ENCODE measurements around the gene HAGHL. TPM values are rescaled to one million over a fixed set of nuclear protein-coding genes. Genes with fewer than 3 reads are reported as not detected.

HAGHL gene
- polyA plus RNA-seq, 2 of the 4 experiments (the other 2 are of a cell fraction), result 4.4 to 22.0 TPM

DNA sequence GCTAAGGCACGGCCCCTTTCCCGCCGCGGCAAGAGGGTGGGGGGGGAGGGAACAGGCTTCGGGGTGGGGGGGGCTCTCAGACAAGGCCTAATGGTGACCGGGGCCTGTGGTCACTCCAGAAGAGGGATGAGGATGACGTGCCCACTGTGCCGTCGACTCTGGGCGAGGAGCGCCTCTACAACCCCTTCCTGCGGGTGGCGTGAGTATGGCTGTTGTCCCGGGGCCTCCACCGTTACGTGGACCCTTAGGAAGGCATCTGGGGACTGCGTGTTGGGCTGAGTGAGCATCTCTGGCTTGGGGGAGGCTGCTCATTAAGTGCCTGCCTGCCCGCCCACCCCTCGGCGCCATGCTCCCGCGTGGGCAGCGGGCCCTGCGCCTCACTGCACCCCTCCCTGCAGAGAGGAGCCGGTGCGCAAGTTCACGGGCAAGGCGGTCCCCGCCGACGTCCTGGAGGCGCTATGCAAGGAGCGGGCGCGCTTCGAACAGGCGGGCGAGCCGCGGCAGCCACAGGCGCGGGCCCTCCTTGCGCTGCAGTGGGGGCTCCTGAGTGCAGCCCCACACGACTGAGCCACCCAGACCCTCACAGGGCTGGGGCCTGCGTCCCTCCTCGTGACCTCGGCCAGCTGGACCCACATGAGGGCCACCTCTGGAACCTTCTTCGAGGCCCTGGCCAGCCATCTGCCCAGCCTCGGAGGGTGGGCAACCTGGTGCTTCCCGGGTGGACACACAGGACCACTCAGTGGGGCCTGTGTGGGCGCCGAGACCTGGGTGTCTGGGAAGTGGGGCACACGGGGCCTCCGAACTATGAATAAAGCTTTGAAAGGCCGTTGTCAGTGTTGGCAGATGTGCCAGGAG, 2.2 kb downstream of the HAGHL start:
- 79% methylated on average over 23 of the region's 55 CpGs for WGBS (ENCODE audit: missing lambda C conversion rate)
- FAIRE-seq (no peak), ATAC-seq (no peak), DNase-seq (ENCODE audit: low read depth in 1 of 2, low spot score in 1 of 2) (no peak)
- TF ChIP-seq, protein P1, sequence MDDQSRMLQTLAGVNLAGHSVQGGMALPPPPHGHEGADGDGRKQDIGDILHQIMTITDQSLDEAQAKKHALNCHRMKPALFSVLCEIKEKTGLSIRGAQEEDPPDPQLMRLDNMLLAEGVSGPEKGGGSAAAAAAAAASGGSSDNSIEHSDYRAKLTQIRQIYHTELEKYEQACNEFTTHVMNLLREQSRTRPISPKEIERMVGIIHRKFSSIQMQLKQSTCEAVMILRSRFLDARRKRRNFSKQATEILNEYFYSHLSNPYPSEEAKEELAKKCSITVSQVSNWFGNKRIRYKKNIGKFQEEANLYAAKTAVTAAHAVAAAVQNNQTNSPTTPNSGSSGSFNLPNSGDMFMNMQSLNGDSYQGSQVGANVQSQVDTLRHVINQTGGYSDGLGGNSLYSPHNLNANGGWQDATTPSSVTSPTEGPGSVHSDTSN (IDR thresholded peaks at IDR 0.05), result peak; percentile 4; the same call in 1 of the 2 replicates
- no peak for TF ChIP-seq ESRRA (IDR thresholded peaks at IDR 0.05; ENCODE audit: borderline replicate concordance, low read length)
- ChIA-PET CTCF (interaction anchor here (1.1 to 28.0 kb wide), 5 partner anchors 12 to 60 kb away, joined by 3 to 656 read pairs (median 14); partner anchors contain the start of genes ANTKMT, CCDC78, CHTF18 and CIAO3), POLR2A (interaction anchor here (1.3 to 3.1 kb wide), 3 partner anchors 8 to 14 kb away, joined by 3 to 15 read pairs (median 12); partner anchors contain the start of genes ANTKMT and METRN)
- Histone ChIP-seq H3K4me1 (peaks cover 13% of the 10 kb centered on the region), H3K4me3 (peak overlapping the region; percentile 60; the same call in 2 of the 3 replicates), H3K9me3 (no peaks in the 10 kb centered on the region), H3K27ac (peak overlapping the region; percentile 89 to 91; a peak in 5 of 6 replicates), H3K4me2 (peak overlapping the region; percentile 100)

DNA sequence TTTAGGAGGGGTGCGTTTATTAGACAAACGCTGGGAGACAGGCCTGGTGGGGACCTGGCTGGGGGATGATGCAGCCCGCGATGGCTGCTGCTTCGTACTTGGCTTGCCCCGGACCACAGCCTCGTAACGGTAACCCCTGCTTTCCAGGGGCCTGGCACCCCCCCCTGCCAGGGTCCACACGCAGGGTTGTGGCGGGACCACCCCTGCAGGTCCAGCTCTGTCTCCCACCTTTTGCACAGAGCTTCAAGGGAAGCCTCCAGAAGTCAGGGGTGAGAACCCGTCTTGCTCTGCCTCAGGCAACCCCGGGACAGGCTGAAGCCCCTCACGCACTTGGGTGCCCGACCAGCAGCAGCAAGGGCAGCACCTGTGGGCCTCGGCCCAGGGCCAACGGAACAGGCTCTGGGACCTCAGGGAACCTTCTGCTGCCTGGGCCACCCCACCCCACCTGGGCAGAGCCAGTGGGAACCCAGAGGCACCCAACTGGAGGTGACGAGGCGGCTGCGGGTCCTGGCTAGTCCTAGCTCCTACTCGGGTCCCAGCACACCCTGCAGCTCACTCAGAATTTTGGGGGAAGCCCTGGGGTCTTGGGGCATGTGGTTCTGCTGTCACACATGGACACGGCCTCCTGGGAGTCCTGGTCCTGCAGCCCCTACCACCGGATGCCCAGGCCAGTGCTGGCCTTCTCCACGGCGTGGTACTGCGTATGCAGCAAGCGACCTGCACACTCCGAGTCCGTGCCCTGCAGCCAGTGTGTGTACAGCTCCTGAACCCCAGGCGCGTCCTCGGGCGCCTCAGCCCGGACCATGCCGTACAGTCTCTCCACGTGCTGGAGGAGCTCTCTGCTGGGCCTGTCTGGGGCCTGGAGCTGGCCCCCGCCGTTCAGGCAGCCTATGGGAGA, 3.1 kb downstream of the HAGHL start:
- no peak for ATAC-seq
- H3K9me3 ChIP-seq, result no peaks in the 10 kb centered on the region
- no peak overlapping the region for H3K4me2 ChIP-seq
- FAIRE-seq, result no peak
- 95% methylated on average over 27 of the region's 37 CpGs for WGBS (ENCODE audit: missing lambda C conversion rate)
- TF ChIP-seq KDM5A (IDR thresholded peaks at IDR 0.05), result no peak
- ChIA-PET CTCF (interaction anchor here (1.3 to 28.0 kb wide), 5 partner anchors 11 to 56 kb away, joined by 3 to 656 read pairs (median 14); partner anchors contain the start of genes ANTKMT, CCDC78, CIAO3 and FBXL16), POLR2A (interaction anchor here (1.0 to 3.1 kb wide), 3 partner anchors 9 to 77 kb away, joined by 3 to 15 read pairs (median 6); partner anchors contain the start of genes ANTKMT and METRN)
- no peak for DNase-seq (ENCODE audit: low read depth in 1 of 2, low spot score in 1 of 2)
- peaks cover 13% of the 10 kb centered on the region for H3K4me1 ChIP-seq
- no peak overlapping the region for H3K27ac ChIP-seq
- H3K4me3 ChIP-seq, result no peak overlapping the region

DNA sequence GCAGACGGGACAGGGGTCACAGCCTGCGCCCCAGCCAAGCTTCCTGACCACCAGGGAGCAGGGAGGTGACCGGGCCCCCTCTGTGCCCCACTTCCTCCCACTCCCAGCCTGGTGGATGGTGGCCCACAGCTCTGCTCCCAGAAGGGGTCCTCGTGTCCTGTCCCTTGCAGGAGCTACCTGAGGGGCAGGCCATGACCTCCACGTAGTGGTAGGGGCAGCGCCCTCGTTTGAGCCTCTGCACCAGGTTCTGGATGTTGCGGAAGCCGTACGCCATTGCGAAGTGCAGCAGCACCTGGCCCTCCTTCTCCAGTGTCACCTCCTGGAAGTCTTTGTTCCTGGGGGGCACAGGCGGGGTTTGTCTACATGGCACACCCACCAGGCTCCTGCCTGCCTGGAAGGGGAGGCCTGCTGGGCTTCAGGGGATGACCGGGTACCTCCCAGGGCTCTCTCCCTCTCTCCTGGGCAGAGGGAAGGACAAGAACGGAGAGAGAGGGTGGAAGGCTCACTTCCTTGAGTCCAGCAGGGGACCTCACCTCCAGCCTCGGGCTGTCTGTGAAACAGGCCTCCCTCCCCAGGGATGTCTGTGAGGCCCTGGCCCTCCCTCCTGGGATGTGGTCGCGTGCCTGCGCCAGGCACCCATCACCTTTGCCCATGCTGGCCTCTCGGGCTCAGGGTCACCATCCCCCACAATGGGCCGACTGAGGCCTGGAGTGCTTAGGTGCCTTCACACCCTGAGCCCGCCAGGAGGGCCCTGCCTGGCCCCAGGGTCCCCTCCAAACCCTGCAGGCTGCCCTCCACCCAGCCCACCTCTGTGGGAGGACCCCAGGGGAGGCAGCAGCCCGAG, 4.0 kb downstream of the HAGHL start:
- H3K4me1 ChIP-seq, result peaks cover 13% of the 10 kb centered on the region
- no peak overlapping the region for H3K27ac ChIP-seq
- ATAC-seq (no peak), FAIRE-seq (no peak), DNase-seq (ENCODE audit: low read depth in 1 of 2, low spot score in 1 of 2) (no peak)
- H3K9me3 ChIP-seq, result no peaks in the 10 kb centered on the region
- WGBS (ENCODE audit: missing lambda C conversion rate), result 83% methylated on average over 9 of the region's 22 CpGs
- ChIA-PET POLR2A (interaction anchor here (1.0 to 3.1 kb wide), 3 partner anchors 10 to 76 kb away, joined by 3 to 15 read pairs (median 6); partner anchors contain the start of genes ANTKMT and METRN), CTCF (interaction anchor here (0.9 to 28.0 kb wide), 6 partner anchors 10 to 55 kb away, joined by 3 to 656 read pairs (median 30); partner anchors contain the start of genes ANTKMT, CCDC78, CIAO3 and FBXL16)
- TF ChIP-seq NR3C1 (IDR thresholded peaks at IDR 0.05) (no peak), MYC (IDR thresholded peaks at IDR 0.05; ENCODE audit: borderline replicate concordance, low read length) (no peak), ZNF302 (CRISPR knock-in tag; IDR thresholded peaks at IDR 0.05) (no peak), HOXB13 (CRISPR knock-in tag; IDR thresholded peaks at IDR 0.05; ENCODE audit: low read depth) (no peak), RARB (CRISPR knock-in tag; IDR thresholded peaks at IDR 0.05) (no peak), ZC3H11A (IDR thresholded peaks at IDR 0.05) (no peak), SMC3 (IDR thresholded peaks at IDR 0.05) (no peak)
- no peak overlapping the region for H3K4me2 ChIP-seq
- H3K4me3 ChIP-seq, result no peak overlapping the region

DNA sequence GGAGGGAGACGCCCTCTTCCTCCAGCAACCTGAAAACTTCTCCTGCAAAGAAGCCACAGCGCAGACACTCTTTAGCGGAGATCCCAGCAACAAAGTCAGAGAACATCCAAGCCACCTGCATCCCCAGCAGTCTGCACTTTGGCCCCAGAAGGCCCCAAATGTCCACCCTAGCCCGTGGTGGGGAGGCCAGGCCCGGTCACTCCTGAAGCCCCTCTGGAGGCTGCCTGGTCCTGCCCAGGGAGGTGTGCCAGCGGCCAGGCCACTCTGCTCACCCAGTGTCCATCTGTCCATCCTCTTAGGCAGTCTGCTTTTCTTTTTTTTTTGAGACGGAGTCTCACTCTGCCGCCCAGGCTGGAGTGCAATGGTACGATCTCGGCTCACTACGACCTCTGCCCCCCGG, 5.4 kb downstream of the HAGHL start:
- no peaks in the 10 kb centered on the region for H3K9me3 ChIP-seq
- ChIA-PET CTCF (interaction anchor here (0.8 to 28.0 kb wide), 7 partner anchors 8 to 53 kb away, joined by 3 to 656 read pairs (median 8); partner anchors contain the start of genes ANTKMT, CCDC78, CIAO3 and FBXL16), POLR2A (interaction anchor here (1.4 to 3.1 kb wide), 2 partner anchors 9 to 12 kb away, joined by 4 to 15 read pairs; partner anchors contain the start of genes ANTKMT and CIAO3)
- ATAC-seq (no peak), DNase-seq (ENCODE audit: low read depth in 1 of 2, low spot score in 1 of 2) (no peak), FAIRE-seq (no peak)
- no peak overlapping the region for H3K4me3 ChIP-seq
- H3K27ac ChIP-seq, result no peak overlapping the region
- 92% methylated on average over 12 of the region's 12 CpGs for WGBS (ENCODE audit: missing lambda C conversion rate)
- H3K4me1 ChIP-seq, result peaks cover 6% of the 10 kb centered on the region; the same call in 1 of the 3 replicates
- H3K4me2 ChIP-seq, result no peak overlapping the region
- TF ChIP-seq JUN (IDR thresholded peaks at IDR 0.05) (no peak), CHD2 (IDR thresholded peaks at IDR 0.05; ENCODE audit: low read length, partially characterized antibody) (no peak), TP53 (CRISPR knock-in tag; IDR thresholded peaks at IDR 0.05) (no peak), RCOR1 (IDR thresholded peaks at IDR 0.05; ENCODE audit: low read depth, low read length) (no peak), PHF8 (IDR thresholded peaks at IDR 0.05; ENCODE audit: borderline replicate concordance, low read depth) (no peak), NFE2L2 (conservative IDR thresholded peaks at IDR 0.05; ENCODE audit: low read length) (no peak), POLR2A (IDR thresholded peaks at IDR 0.05; ENCODE audit: low read length) (no peak), CBX2 (IDR thresholded peaks at IDR 0.05; ENCODE audit: borderline replicate concordance, low read depth) (no peak), HOXB13 (CRISPR knock-in tag; IDR thresholded peaks at IDR 0.05; ENCODE audit: low read depth) (no peak)
- TF ChIP-seq, protein P1 (IDR thresholded peaks at IDR 0.05), result no peak
- TF ChIP-seq, protein P2, sequence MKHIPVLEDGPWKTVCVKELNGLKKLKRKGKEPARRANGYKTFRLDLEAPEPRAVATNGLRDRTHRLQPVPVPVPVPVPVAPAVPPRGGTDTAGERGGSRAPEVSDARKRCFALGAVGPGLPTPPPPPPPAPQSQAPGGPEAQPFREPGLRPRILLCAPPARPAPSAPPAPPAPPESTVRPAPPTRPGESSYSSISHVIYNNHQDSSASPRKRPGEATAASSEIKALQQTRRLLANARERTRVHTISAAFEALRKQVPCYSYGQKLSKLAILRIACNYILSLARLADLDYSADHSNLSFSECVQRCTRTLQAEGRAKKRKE (CRISPR knock-in tag; IDR thresholded peaks at IDR 0.05; ENCODE audit: low read depth), result no peak
- TF ChIP-seq, protein P3, sequence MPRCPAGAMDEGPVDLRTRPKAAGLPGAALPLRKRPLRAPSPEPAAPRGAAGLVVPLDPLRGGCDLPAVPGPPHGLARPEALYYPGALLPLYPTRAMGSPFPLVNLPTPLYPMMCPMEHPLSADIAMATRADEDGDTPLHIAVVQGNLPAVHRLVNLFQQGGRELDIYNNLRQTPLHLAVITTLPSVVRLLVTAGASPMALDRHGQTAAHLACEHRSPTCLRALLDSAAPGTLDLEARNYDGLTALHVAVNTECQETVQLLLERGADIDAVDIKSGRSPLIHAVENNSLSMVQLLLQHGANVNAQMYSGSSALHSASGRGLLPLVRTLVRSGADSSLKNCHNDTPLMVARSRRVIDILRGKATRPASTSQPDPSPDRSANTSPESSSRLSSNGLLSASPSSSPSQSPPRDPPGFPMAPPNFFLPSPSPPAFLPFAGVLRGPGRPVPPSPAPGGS (IDR thresholded peaks at IDR 0.05), result no peak
